Tibial artery (tissue), 4 donors: ENCODE data around the gene MYH7.

ENCODE experiments used
- DNase-seq, 2 donors: peaks; one replicate each; pipeline ENCODE4 v3.0.0-alpha.2; 2019
- H3K27ac ChIP-seq, 2 donors: fragments of 200-600 bp; sonication (generic) in 1 of 2; 1 replicate in 1 of 2; 2 replicates in 1 of 2; pipeline ENCODE4 v1.5.1; 2018 to 2019; ENCODE audit warnings: mild to moderate bottlenecking in 1 of 2
- H3K27me3 ChIP-seq, 2 donors: fragments of 200-600 bp; sonication (generic) in 1 of 2; one replicate each; pipeline versions ENCODE4 v1.5.1 to v1.6.0; 2016 to 2019
- H3K36me3 ChIP-seq, 3 donors: fragments of 200-600 bp; sonication (generic) in 2 of 3; one replicate each; pipeline ENCODE4 v1.5.1; 2016 to 2019; ENCODE audit warnings: mild to moderate bottlenecking in 2 of 3
- H3K4me1 ChIP-seq, 4 donors: fragments of 200-600 bp; sonication (generic) in 2 of 4; 1 replicate in 3 of 4; 2 replicates in 1 of 4; pipeline ENCODE4 v1.5.1; 2016 to 2019
- H3K4me3 ChIP-seq, 2 donors: fragments of 200-600 bp; sonication (generic) in 1 of 2; 1 replicate in 1 of 2; 2 replicates in 1 of 2; pipeline ENCODE4 v1.5.1; 2018 to 2019; ENCODE audit warnings: mild to moderate bottlenecking in 2 of 2
- H3K9me3 ChIP-seq, 3 donors: fragments of 200-600 bp; sonication (generic) in 1 of 3; one replicate each; pipeline ENCODE4 v1.5.1; 2016 to 2019
- intact Hi-C: fragments of 100-400 bp; cut with DNase I; formaldehyde crosslinking; loops from one replicate; pipeline ENCODE4 v1.15.0; 2023; ENCODE audit warnings: low total_unique reads
- TF ChIP-seq, protein P1 (sequence below), 2 experiments: fragments of 200-600 bp in 1 of 2; fragments of 450-650 bp in 1 of 2; IDR thresholded peaks; one replicate each; pipeline ENCODE4 v1.5.1; 2017 to 2019; ENCODE audit warnings: antibody characterized with exemption in 2 of 2, mild to moderate bottlenecking in 1 of 2, moderate library complexity in 1 of 2

The MYH7 gene

DNA sequence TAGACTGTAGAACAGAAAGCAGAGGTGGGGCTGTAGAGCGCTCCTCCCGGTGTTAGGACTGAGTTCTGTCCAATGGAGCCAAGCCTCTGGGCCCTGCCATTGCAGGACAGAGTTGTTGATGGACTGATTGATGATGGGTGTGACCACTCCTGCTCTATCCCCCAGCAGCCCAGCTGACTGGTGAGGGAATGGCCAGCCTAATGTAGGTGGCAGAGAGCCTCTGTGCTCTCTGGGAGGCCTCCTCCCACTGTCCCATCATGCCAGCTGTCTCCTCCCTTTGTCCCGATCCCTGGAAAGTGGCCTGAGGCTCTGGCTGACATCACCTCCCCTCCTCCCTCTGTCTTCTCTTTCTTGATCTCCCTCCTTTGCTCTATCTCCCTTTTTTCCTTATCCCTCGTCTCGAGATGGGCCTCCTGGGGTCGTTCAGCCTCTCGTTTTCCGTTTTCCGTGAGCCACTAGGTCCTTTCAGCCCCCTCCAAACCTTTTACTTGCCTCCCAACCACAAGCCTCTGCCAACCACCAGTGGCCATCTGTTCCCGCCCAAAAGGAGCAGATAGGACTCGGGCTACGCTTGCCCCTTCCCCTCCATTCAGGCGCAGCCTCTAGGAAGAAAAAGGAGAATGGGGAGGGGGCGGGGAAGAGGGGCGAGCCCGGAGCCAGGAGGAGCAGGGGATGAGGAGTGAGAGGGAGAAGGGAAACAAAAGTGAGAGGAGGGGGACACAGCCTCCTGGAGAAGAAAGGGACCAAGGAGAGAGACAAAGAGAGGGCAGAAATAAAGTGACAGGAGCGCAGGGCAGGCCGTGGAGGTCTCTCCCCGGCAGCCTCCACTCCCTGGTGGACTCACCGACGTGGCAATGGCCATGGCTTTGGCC is 71.1 kb downstream of the MYH7 start:
- peak; percentile 78 to 88 for DNase-seq
- H3K27me3 ChIP-seq = no peaks in the 10 kb centered on the region
- H3K4me1 ChIP-seq = peaks cover 0 to 58% (median 21%) of the 10 kb centered on the region in 4 donors
- no peaks in the 10 kb centered on the region for H3K9me3 ChIP-seq
- H3K27ac ChIP-seq = peak overlapping the region; percentile 98 to 100
- intact Hi-C loops = loop anchor here (5.0 kb wide), 1 partner anchor 42 kb away; the partner anchor contains the start of gene PABPN1
- peak overlapping the region; percentile 70 to 71 for H3K4me3 ChIP-seq
- TF ChIP-seq, protein P1, sequence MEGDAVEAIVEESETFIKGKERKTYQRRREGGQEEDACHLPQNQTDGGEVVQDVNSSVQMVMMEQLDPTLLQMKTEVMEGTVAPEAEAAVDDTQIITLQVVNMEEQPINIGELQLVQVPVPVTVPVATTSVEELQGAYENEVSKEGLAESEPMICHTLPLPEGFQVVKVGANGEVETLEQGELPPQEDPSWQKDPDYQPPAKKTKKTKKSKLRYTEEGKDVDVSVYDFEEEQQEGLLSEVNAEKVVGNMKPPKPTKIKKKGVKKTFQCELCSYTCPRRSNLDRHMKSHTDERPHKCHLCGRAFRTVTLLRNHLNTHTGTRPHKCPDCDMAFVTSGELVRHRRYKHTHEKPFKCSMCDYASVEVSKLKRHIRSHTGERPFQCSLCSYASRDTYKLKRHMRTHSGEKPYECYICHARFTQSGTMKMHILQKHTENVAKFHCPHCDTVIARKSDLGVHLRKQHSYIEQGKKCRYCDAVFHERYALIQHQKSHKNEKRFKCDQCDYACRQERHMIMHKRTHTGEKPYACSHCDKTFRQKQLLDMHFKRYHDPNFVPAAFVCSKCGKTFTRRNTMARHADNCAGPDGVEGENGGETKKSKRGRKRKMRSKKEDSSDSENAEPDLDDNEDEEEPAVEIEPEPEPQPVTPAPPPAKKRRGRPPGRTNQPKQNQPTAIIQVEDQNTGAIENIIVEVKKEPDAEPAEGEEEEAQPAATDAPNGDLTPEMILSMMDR (IDR thresholded peaks at IDR 0.05) = no peak
- H3K36me3 ChIP-seq = peaks cover 8 to 16% (median 10%) of the 10 kb centered on the region in 3 donors
